ENCODE results near the gene SIGLECL1.

GRCh38 chr19:51257471-51257870 is 6.6 kb downstream of the SIGLECL1 start:
- TF ChIP-seq CTCF (IDR thresholded peaks at IDR 0.05; ENCODE audit: poor library complexity, severe bottlenecking), result no peak
- TF ChIP-seq EP300 (conservative IDR thresholded peaks at IDR 0.05; ENCODE audit: poor library complexity, severe bottlenecking), result no peak
- no peak for TF ChIP-seq EZH2 (IDR thresholded peaks at IDR 0.05; ENCODE audit: borderline replicate concordance, insufficient read depth, low read length, poor library complexity, severe bottlenecking)
- TF ChIP-seq, protein P1, sequence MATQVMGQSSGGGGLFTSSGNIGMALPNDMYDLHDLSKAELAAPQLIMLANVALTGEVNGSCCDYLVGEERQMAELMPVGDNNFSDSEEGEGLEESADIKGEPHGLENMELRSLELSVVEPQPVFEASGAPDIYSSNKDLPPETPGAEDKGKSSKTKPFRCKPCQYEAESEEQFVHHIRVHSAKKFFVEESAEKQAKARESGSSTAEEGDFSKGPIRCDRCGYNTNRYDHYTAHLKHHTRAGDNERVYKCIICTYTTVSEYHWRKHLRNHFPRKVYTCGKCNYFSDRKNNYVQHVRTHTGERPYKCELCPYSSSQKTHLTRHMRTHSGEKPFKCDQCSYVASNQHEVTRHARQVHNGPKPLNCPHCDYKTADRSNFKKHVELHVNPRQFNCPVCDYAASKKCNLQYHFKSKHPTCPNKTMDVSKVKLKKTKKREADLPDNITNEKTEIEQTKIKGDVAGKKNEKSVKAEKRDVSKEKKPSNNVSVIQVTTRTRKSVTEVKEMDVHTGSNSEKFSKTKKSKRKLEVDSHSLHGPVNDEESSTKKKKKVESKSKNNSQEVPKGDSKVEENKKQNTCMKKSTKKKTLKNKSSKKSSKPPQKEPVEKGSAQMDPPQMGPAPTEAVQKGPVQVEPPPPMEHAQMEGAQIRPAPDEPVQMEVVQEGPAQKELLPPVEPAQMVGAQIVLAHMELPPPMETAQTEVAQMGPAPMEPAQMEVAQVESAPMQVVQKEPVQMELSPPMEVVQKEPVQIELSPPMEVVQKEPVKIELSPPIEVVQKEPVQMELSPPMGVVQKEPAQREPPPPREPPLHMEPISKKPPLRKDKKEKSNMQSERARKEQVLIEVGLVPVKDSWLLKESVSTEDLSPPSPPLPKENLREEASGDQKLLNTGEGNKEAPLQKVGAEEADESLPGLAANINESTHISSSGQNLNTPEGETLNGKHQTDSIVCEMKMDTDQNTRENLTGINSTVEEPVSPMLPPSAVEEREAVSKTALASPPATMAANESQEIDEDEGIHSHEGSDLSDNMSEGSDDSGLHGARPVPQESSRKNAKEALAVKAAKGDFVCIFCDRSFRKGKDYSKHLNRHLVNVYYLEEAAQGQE (IDR thresholded peaks at IDR 0.05; ENCODE audit: borderline replicate concordance), result no peak
- TF ChIP-seq POLR2AphosphoS5 (IDR thresholded peaks at IDR 0.05), result no peak
- TF ChIP-seq TAF1 (IDR thresholded peaks at IDR 0.05; ENCODE audit: low read depth), result no peak
- TF ChIP-seq MXI1 (conservative IDR thresholded peaks at IDR 0.05; ENCODE audit: poor library complexity, severe bottlenecking), result no peak

All from neural cell (in vitro differentiated cells).